Lower leg skin (tissue), 4 donors: ENCODE measurements around the gene KCNN3. TPM values are rescaled to one million over a fixed set of nuclear protein-coding genes. Genes with fewer than 3 reads are reported as not detected.

Experiments
- DNase-seq, 2 donors: peaks; one replicate each; pipeline ENCODE4 v3.0.0-alpha.2; 2019; ENCODE audit warnings: low spot score in 2 of 2
- H3K4me3 ChIP-seq: fragments of 200-600 bp; sonication (generic); 2 replicates; pipeline ENCODE4 v1.5.1; 2017; ENCODE audit warnings: mild to moderate bottlenecking, low read depth; ENCODE audit not compliant: poor library complexity, severe bottlenecking
- CTCF ChIP-seq, 3 donors: fragments of 450-650 bp; IDR thresholded peaks; one replicate each; pipeline ENCODE4 v1.5.1; 2016; ENCODE audit warnings: antibody characterized with exemption in 3 of 3, mild to moderate bottlenecking in 3 of 3, moderate library complexity in 2 of 3
- POLR2A ChIP-seq, 2 donors: fragments of 450-650 bp; IDR thresholded peaks; one replicate each; pipeline ENCODE4 v1.6.1; 2016 to 2017; ENCODE audit warnings: antibody characterized with exemption in 2 of 2, mild to moderate bottlenecking in 1 of 2, moderate library complexity in 1 of 2
- WGBS, 2 donors: methylation state at CpG; one replicate each; pipeline ENCODE4 v1.1.5; 2018; 5-methylcytosine and 5-hydroxymethylcytosine counted together
- intact Hi-C: fragments of 100-400 bp; cut with DNase I; formaldehyde crosslinking; loops from one replicate; pipeline ENCODE4 v1.15.0; 2023; ENCODE audit warnings: low total_unique reads
- total RNA-seq, 4 donors: library from RNA; depleted of rRNA; stranded (reverse); fragments of >200 nt; gene quantifications; one replicate each; pipeline ENCODE4 v1.1.0, GENCODE V29; 2016

Gene KCNN3
- total RNA-seq, 4 donors from 2014 or later, result 0.13 to 2.1 (median 0.36) TPM

DNA sequence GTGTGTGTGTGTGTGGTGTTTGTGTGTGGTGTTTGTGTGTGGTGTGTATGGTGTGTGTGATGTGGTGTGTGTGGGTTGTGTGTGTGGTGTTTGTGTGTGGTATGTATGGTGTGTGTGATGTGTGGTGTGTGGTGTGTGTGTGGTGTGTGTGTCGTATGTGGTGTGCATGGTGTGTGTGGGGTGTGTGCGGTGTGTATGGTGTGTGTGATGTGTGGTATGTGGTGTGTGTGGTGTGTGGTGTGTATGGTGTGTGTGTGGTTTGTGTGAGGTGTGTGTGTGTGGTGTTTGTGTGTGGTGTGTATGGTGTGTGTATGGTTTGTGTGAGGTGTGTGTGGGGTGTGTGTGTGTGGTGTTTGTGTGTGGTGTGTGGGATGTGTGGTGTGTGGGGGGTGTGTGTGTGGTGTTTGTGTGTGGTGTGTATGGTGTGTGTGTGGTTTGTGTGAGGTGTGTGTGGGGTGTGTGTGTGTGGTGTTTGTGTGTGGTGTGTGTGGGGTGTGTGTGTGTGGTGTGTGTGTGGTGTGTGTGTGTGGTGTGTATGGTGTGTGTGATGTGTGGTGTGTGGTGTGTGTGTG, 155.9 kb downstream of the KCNN3 start:
- intact Hi-C loops, result no loop called here
- WGBS, 2 donors, result 80 to 84% methylated on average over 2 of the region's 2 CpGs
- no peak for DNase-seq

GRCh38 chr1:154713005-154713404, 157.1 kb downstream of the KCNN3 start:
- no peak for TF ChIP-seq POLR2A (IDR thresholded peaks at IDR 0.05)
- TF ChIP-seq CTCF (IDR thresholded peaks at IDR 0.05), result no peak
- H3K4me3 ChIP-seq, result no peak overlapping the region
- intact Hi-C loops, result no loop called here
- no peak for DNase-seq
- 87 to 88% methylated on average over 11 of the region's 11 CpGs for WGBS, 2 donors

More for the DNA sequence above, 155.9 kb downstream of the KCNN3 start:
- TF ChIP-seq CTCF (IDR thresholded peaks at IDR 0.05) (no peak), POLR2A (IDR thresholded peaks at IDR 0.05) (no peak)
- H3K4me3 ChIP-seq, result no peak overlapping the region

GRCh38 chr1:154712166-154712810, 157.8 kb downstream of the KCNN3 start:
- WGBS, 2 donors, result 59 to 68% methylated on average over 11 of the region's 11 CpGs
- intact Hi-C loops, result no loop called here

GRCh38 chr1:154711416-154711815, 158.7 kb downstream of the KCNN3 start:
- WGBS, 2 donors, result 82 to 89% methylated on average over 1 of the region's 1 CpG
- intact Hi-C loops, result no loop called here

More at GRCh38 chr1:154712166-154712810, 157.8 kb downstream of the KCNN3 start:
- no peak for TF ChIP-seq POLR2A (IDR thresholded peaks at IDR 0.05)
- TF ChIP-seq CTCF (IDR thresholded peaks at IDR 0.05), result no peak
- H3K4me3 ChIP-seq, result no peak overlapping the region
- no peak for DNase-seq

GRCh38 chr1:154710106-154710505, 160.0 kb downstream of the KCNN3 start:
- intact Hi-C loops, result no loop called here
- WGBS, 2 donors, result 67 to 73% methylated on average over 6 of the region's 6 CpGs
- no peak for TF ChIP-seq POLR2A (IDR thresholded peaks at IDR 0.05)
- TF ChIP-seq CTCF (IDR thresholded peaks at IDR 0.05), result no peak
- no peak for DNase-seq
- no peak overlapping the region for H3K4me3 ChIP-seq

More at GRCh38 chr1:154711416-154711815, 158.7 kb downstream of the KCNN3 start:
- TF ChIP-seq CTCF (IDR thresholded peaks at IDR 0.05), result no peak
- TF ChIP-seq POLR2A (IDR thresholded peaks at IDR 0.05), result no peak
- DNase-seq, result no peak
- H3K4me3 ChIP-seq, result no peak overlapping the region
